Adrenal gland (tissue), 12 donors: ENCODE measurements around the gene CLASP1. TPM values are rescaled to one million over a fixed set of nuclear protein-coding genes. Genes with fewer than 3 reads are reported as not detected.

ENCODE experiments used
- DNase-seq, 7 donors: peaks; one replicate each; pipeline ENCODE4 v3.0.0-alpha.2; 2019 to 2020
- H3K27ac ChIP-seq, 5 donors: fragments of 200-600 bp; sonication (generic) in 4 of 5; 1 replicate in 3 of 5; 2 replicates in 2 of 5; pipeline versions ENCODE4 v1.5.1 to v1.8.0; 2016 to 2020; ENCODE audit warnings: mild to moderate bottlenecking in 1 of 5
- H3K27me3 ChIP-seq: fragments of 200-600 bp; 2 replicates; pipeline ENCODE4 v1.8.0; 2021
- H3K36me3 ChIP-seq, 2 donors: fragments of 200-600 bp; replicated peaks in 1 of 2; 1 replicate in 1 of 2; 2 replicates in 1 of 2; pipeline versions ENCODE4 v1.5.1 to v1.8.0; 2018 to 2022
- H3K4me1 ChIP-seq, 2 donors: fragments of 200-600 bp; replicated peaks in 1 of 2; 1 replicate in 1 of 2; 2 replicates in 1 of 2; pipeline versions ENCODE4 v1.5.1 to v1.8.0; 2018 to 2021
- H3K4me3 ChIP-seq, 4 donors: fragments of 200-600 bp; sonication (generic) in 3 of 4; one replicate each; pipeline ENCODE4 v1.5.1; 2016 to 2018
- H3K9me3 ChIP-seq, 3 donors: fragments of 200-600 bp; sonication (generic) in 1 of 3; replicated peaks in 1 of 3; 1 replicate in 2 of 3; 2 replicates in 1 of 3; pipeline versions ENCODE4 v1.5.1 to v1.8.0; 2016 to 2021
- POLR2A ChIP-seq, 2 donors: fragments of 450-650 bp; IDR thresholded peaks; one replicate each; pipeline ENCODE4 v1.6.1; 2017; ENCODE audit warnings: antibody characterized with exemption in 2 of 2, mild to moderate bottlenecking in 2 of 2, moderate library complexity in 1 of 2
- WGBS, 4 donors: extraction: QIAGEN DNeasy Blood & Tissue Kit in 2 of 4; methylation state at CpG; one replicate each; pipeline versions ENCODE4 v1.1.5 to v1.1.7; 2013 to 2017; 5-methylcytosine and 5-hydroxymethylcytosine counted together
- intact Hi-C, 2 donors: fragments of 100-400 bp; cut with DNase I; formaldehyde crosslinking; loops; one replicate each; pipeline versions ENCODE4 v1.14.1 to v1.15.0; 2022 to 2023
- polyA plus RNA-seq, 3 donors: library from polyadenylated mRNA; stranded (reverse); fragments of 200-250 nt in 2 of 3; fragments of 350-450 nt in 1 of 3; fragmentation: Illumina TruSeq in 1 of 3; extraction: RNeasy Lipid Tissue Mini Kit (QIAGEN cat#74804) in 1 of 3; gene quantifications; one replicate each; pipeline ENCODE4 v1.2.3, GENCODE V29; 2013 to 2014
- total RNA-seq, 9 donors: library from RNA; depleted of rRNA in 4 of 9; stranded (reverse); fragments of >200 nt in 4 of 9; fragments of 120-200 nt in 1 of 9; fragmentation: NEBNext Ultra II Directional in 1 of 9; extraction: Animal tissue kit (Norgen Biotek cat#: 25700) in 1 of 9; gene quantifications; one replicate each; pipeline versions ENCODE4 v1.1.0 to v1.2.4, GENCODE V29; 2013 to 2023
- TF ChIP-seq, protein P1 (sequence below), 6 experiments: fragments of 450-650 bp in 4 of 6; fragments of 200-600 bp in 2 of 6; sonication (generic) in 1 of 6; IDR thresholded peaks; 1 replicate in 5 of 6; 2 replicates in 1 of 6; pipeline versions ENCODE4 v1.5.1 to v1.8.0; 2016 to 2021; ENCODE audit warnings: antibody characterized with exemption in 6 of 6, mild to moderate bottlenecking in 2 of 6, moderate library complexity in 1 of 6
- donor health status: healthy with polysubstance abuse.
- donor health status: Bipolar disorder and iron deficiency.
- donor health status: DM: yes; HTN: yes; CAD: no.
- donor health status: DM: no; HTN: no; CAD: no.
- donor health status: DM: no; HTN: no; CAD: no.
- donor health status: DM: yes; HTN: yes; CAD: no.

The CLASP1 gene
- total and polyA plus RNA-seq, 12 donors: 14.9 to 66.1 (median 53.4) TPM

DNA sequence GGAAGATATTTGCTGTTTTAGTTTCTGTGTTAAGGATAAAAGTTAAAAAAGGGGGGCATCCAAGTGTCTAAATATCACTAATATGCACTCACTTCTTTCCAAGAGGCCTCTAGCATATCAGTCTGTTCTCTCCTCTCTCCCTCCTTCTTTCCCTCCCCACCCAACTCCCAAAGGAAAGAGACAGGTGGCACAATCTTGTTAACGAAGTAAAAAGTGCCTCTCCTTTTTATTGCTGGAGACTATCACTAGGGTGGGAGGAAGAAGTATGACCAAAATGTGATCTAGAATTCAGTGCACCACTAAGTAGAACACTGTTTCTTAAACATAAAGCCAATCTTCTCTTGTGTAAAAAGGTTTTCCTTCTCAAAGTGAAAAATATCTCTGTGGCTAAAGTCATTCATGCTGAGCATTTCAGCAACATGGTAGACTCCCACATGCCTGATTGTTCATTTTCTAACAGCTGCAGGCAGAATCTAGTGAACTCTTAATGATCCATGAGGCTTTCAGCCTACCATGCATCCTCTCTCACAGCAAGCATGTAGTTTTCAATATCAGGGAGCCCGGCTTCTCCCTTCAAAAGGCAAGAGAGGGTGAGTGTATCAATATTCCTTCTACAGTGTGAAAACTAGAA is 79.1 kb downstream of the CLASP1 start:
- Histone ChIP-seq H3K9me3 (no peaks in the 10 kb centered on the region), H3K27ac (peak overlapping the region in 1 of 5 donors; percentile 44), H3K36me3 (no peaks in the 10 kb centered on the region), H3K27me3 (no peaks in the 10 kb centered on the region), H3K4me1 (peaks cover 11 to 55% of the 10 kb centered on the region in 2 donors), H3K4me3 (no peak overlapping the region)
- DNase-seq: no peak
- intact Hi-C loops: no loop called here
- TF ChIP-seq POLR2A (IDR thresholded peaks at IDR 0.05): no peak
- TF ChIP-seq, protein P1, sequence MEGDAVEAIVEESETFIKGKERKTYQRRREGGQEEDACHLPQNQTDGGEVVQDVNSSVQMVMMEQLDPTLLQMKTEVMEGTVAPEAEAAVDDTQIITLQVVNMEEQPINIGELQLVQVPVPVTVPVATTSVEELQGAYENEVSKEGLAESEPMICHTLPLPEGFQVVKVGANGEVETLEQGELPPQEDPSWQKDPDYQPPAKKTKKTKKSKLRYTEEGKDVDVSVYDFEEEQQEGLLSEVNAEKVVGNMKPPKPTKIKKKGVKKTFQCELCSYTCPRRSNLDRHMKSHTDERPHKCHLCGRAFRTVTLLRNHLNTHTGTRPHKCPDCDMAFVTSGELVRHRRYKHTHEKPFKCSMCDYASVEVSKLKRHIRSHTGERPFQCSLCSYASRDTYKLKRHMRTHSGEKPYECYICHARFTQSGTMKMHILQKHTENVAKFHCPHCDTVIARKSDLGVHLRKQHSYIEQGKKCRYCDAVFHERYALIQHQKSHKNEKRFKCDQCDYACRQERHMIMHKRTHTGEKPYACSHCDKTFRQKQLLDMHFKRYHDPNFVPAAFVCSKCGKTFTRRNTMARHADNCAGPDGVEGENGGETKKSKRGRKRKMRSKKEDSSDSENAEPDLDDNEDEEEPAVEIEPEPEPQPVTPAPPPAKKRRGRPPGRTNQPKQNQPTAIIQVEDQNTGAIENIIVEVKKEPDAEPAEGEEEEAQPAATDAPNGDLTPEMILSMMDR (IDR thresholded peaks at IDR 0.05): no peak
- 64 to 79% (median 78%) methylated on average over 2 of the region's 2 CpGs for WGBS, 4 donors

DNA sequence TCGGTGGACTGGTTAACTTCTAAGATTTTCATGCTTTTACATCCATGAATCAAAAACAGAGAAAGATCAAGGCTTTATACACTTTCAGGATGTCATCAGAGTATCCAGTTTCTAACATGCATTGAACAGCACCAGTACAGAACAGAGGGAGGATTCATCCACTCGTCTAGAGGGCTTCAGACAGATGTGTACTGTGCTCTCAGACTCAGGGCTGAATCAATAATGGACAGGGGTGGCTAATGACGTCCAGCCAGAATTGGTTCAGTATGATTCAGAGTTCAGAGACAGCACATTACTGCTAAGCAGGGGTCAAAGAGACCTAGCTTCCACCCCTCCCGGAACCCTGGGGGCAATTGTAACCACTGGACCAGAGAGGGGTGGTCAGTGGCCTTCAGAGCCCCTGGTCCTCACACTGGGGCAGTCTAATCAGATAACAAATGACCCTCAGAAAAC is 81.3 kb downstream of the CLASP1 start:
- no peak overlapping the region for H3K4me3 ChIP-seq
- intact Hi-C loops: no loop called here
- peaks cover 13 to 64% of the 10 kb centered on the region in 2 donors for H3K4me1 ChIP-seq
- H3K9me3 ChIP-seq: no peaks in the 10 kb centered on the region
- peak overlapping the region in 1 of 5 donors; percentile 26 for H3K27ac ChIP-seq
- DNase-seq: peak in 3 of 7 donors; percentile 20 to 33 (median 26)
- TF ChIP-seq, protein P1 (IDR thresholded peaks at IDR 0.05): no peak
- TF ChIP-seq POLR2A (IDR thresholded peaks at IDR 0.05): no peak
- no peaks in the 10 kb centered on the region for H3K27me3 ChIP-seq
- 44 to 48% (median 46%) methylated on average over 4 of the region's 4 CpGs for WGBS, 4 donors
- H3K36me3 ChIP-seq: no peaks in the 10 kb centered on the region

DNA sequence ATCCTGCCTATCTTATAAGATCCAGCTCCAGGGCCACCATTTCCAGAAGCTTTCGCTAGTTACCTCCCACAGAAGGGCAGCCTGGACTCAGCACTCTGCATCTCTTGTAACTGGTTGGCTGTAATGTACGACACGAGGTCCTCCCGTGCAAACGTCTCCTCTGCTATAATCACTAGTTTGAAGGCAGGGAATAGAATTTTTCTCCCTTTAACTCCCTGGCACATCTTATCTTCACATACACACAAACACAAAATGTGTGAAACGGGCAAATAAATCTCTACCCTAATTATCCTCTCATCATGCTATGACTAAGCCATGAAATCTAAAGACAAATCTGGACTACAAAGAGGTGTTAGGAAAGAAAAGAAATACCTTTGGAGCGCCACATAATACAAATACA is 81.8 kb downstream of the CLASP1 start:
- H3K4me3 ChIP-seq: no peak overlapping the region
- no peaks in the 10 kb centered on the region for H3K9me3 ChIP-seq
- TF ChIP-seq, protein P1 (IDR thresholded peaks at IDR 0.05): no peak
- TF ChIP-seq POLR2A (IDR thresholded peaks at IDR 0.05): no peak
- H3K27me3 ChIP-seq: no peaks in the 10 kb centered on the region
- H3K4me1 ChIP-seq: peaks cover 13 to 68% of the 10 kb centered on the region in 2 donors
- no peaks in the 10 kb centered on the region for H3K36me3 ChIP-seq
- intact Hi-C loops: no loop called here
- DNase-seq: no peak
- 76 to 88% (median 83%) methylated on average over 7 of the region's 7 CpGs for WGBS, 4 donors
- H3K27ac ChIP-seq: no peak overlapping the region

DNA sequence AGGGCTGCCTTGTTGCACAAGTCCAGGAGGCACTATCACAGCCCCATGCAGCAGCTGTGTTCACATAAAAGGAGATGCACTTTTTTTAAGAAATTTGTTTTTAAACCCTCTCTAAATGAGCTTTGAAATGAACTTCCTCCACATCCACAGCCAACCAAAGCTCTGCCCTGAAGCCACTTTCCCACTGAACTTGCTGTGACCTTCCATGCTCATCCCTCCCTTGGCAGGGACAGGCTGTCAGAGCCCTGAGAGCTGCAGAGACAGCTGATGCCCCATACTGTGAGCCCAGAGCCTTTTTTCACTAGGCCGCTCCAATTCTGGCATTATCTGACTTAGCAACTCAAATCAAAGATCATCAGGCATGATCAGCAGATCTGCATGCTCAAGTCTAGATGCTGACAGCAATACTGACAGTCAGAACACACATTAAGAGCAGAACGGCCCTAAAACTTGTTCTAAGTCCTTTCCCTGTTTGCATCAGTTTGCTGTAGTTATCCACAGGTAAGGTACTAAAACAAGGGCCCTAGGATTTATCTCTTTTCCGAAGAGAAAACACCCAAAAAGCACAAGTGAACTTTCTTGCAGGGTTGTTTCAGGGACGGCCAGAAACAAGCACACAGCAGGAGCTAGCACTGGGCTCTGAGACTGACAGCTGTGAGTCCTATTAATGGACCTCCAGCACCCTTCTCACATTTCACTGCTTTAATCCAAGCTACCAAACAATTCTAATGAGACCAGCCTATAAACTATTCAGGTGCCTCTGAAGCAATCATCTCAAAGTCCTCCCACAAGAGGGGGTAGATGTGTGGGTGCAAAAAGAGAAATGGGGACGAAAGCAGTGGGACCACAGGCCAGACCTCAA is 83.6 kb downstream of the CLASP1 start:
- 58 to 64% (median 61%) methylated on average over 5 of the region's 5 CpGs for WGBS, 4 donors
- H3K9me3 ChIP-seq: no peaks in the 10 kb centered on the region
- DNase-seq: peak in 5 of 7 donors; percentile 36 to 72 (median 50)
- TF ChIP-seq POLR2A (IDR thresholded peaks at IDR 0.05): no peak
- TF ChIP-seq, protein P1 (IDR thresholded peaks at IDR 0.05): no peak
- H3K4me1 ChIP-seq: peaks cover 13 to 81% of the 10 kb centered on the region in 2 donors
- intact Hi-C loops: no loop called here
- no peak overlapping the region for H3K4me3 ChIP-seq
- no peaks in the 10 kb centered on the region for H3K36me3 ChIP-seq
- peak overlapping the region in 4 of 5 donors; percentile 4 to 44 (median 22) for H3K27ac ChIP-seq
- no peaks in the 10 kb centered on the region for H3K27me3 ChIP-seq
